Transverse colon (tissue), 4 donors: ENCODE measurements around the gene TMEM163. TPM values are rescaled to one million over a fixed set of nuclear protein-coding genes. Genes with fewer than 3 reads are reported as not detected.

Experiments used
- DNase-seq: peaks from one replicate; pipeline ENCODE4 v3.0.0-alpha.2; 2019
- H3K27ac ChIP-seq, 4 donors: fragments of 200-600 bp; sonication (generic); 2 replicates each; pipeline ENCODE4 v1.5.1; 2016 to 2018; ENCODE audit warnings: inconsistent platforms in 4 of 4
- H3K27me3 ChIP-seq: fragments of 200-600 bp; sonication (generic); 2 replicates; pipeline ENCODE4 v1.5.1; 2017; ENCODE audit warnings: inconsistent platforms
- H3K36me3 ChIP-seq, 4 donors: fragments of 200-600 bp; sonication (generic); 2 replicates each; pipeline ENCODE4 v1.5.1; 2017 to 2019; ENCODE audit warnings: inconsistent platforms in 4 of 4
- H3K4me1 ChIP-seq, 4 donors: fragments of 200-600 bp; sonication (generic); 2 replicates each; pipeline ENCODE4 v1.5.1; 2017 to 2020; ENCODE audit warnings: inconsistent platforms in 4 of 4
- H3K4me3 ChIP-seq, 4 donors: fragments of 200-600 bp; sonication (generic); 1 replicate in 1 of 4; 2 replicates in 3 of 4; pipeline versions ENCODE4 v1.5.1 to v1.6.1; 2017 to 2019; ENCODE audit warnings: inconsistent platforms in 4 of 4
- H3K9me3 ChIP-seq, 2 donors: fragments of 200-600 bp; sonication (generic); 2 replicates each; pipeline ENCODE4 v1.5.1; 2017 to 2019; ENCODE audit warnings: inconsistent platforms in 2 of 2
- CTCF ChIP-seq, 5 experiments: fragments of 200-600 bp in 3 of 5; fragments of 450-650 bp in 2 of 5; sonication (generic) in 3 of 5; IDR thresholded peaks; 1 replicate in 2 of 5; 2 replicates in 3 of 5; pipeline ENCODE4 v1.5.1; 2016 to 2017; ENCODE audit warnings: antibody characterized with exemption in 5 of 5, inconsistent platforms in 3 of 5, mild to moderate bottlenecking in 2 of 5, moderate library complexity in 1 of 5
- EP300 ChIP-seq: sonication (generic); formaldehyde crosslinking; IDR thresholded peaks from one replicate; pipeline ENCODE4 v1.6.1; 2017; ENCODE audit warnings: antibody characterized with exemption, low read depth
- POLR2A ChIP-seq: fragments of 450-650 bp; IDR thresholded peaks from one replicate; pipeline ENCODE4 v1.6.1; 2016; ENCODE audit warnings: antibody characterized with exemption, mild to moderate bottlenecking, moderate library complexity
- POLR2AphosphoS5 ChIP-seq, 3 donors: sonication (generic); formaldehyde crosslinking; IDR thresholded peaks; one replicate each; pipeline ENCODE4 v1.6.1; 2016; ENCODE audit warnings: antibody characterized with exemption in 3 of 3
- WGBS, 2 donors: methylation state at CpG; one replicate each; pipeline ENCODE4 v1.1.5; 2018; ENCODE audit warnings: low coverage in 1 of 2; 5-methylcytosine and 5-hydroxymethylcytosine counted together
- in situ Hi-C, 4 donors: fragments of 200-750 bp; cut with MboI; loops; one replicate each; pipeline versions ENCODE4 v1.15.0 to v1.15.1; 2017; ENCODE audit warnings: low sequenced_read_pairs in 3 of 4, low pct_ligation_motif_present in 1 of 4, low pct_unique_long_range_greater_than_20kb in 1 of 4
- intact Hi-C: fragments of 100-400 bp; cut with DNase I; formaldehyde crosslinking; loops from one replicate; pipeline ENCODE4 v1.15.1; 2023; ENCODE audit warnings: low total_unique reads
- total RNA-seq, 4 donors: library from RNA; depleted of rRNA; stranded (reverse); fragments of >200 nt; gene quantifications; one replicate each; pipeline ENCODE4 v1.1.0, GENCODE V29; 2016

TMEM163 gene
- total RNA-seq, 4 donors from 2014 or later, result 0.48 TPM; not detected in 3

GRCh38 chr2:134522496-134523455, 196.0 kb downstream of the TMEM163 start:
- no peak for TF ChIP-seq CTCF (IDR thresholded peaks at IDR 0.05)
- TF ChIP-seq EP300, result no peak
- TF ChIP-seq POLR2AphosphoS5 (IDR thresholded peaks at IDR 0.05), result no peak
- TF ChIP-seq POLR2A, result no peak
- Histone ChIP-seq H3K4me1 (no peaks in the 10 kb centered on the region), H3K4me3 (no peak overlapping the region), H3K9me3 (no peaks in the 10 kb centered on the region), H3K27me3 (no peaks in the 10 kb centered on the region), H3K27ac (no peak overlapping the region), H3K36me3 (no peaks in the 10 kb centered on the region)
- intact Hi-C loops, result no loop called here
- in situ Hi-C loops, result no loop called here
- 56 to 57% methylated on average over 11 to 13 of the region's 13 CpGs for WGBS, 2 donors
- no peak for DNase-seq

DNA sequence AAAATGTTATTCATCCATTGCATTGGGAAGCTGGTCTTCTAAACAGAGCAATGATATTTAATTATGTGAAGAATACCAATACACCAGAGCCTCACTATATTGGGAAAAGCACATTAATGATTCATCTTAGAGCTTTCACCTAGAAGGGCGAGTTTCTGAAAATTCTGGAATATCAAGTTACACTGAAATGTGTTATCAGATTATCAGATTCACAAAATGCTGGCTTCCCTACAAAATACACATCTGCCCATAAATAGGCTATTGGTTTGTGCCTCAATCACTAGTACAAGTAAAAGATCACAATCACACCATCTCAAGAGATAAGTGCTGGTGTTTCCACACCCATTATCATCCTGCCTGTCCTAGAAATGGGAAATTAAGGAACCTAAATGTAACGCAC, 200.7 kb downstream of the TMEM163 start:
- Histone ChIP-seq H3K27me3 (no peaks in the 10 kb centered on the region), H3K4me1 (no peaks in the 10 kb centered on the region), H3K36me3 (no peaks in the 10 kb centered on the region), H3K9me3 (no peaks in the 10 kb centered on the region), H3K27ac (no peak overlapping the region), H3K4me3 (no peak overlapping the region)
- WGBS, 2 donors, result 40 to 74% methylated on average over 1 to 2 of the region's 2 CpGs
- DNase-seq, result no peak
- intact Hi-C loops, result no loop called here
- in situ Hi-C loops, result no loop called here
- TF ChIP-seq POLR2AphosphoS5 (IDR thresholded peaks at IDR 0.05) (no peak), EP300 (no peak), POLR2A (no peak), CTCF (IDR thresholded peaks at IDR 0.05) (no peak)

GRCh38 chr2:134515137-134515536, 203.7 kb downstream of the TMEM163 start:
- intact Hi-C loops, result no loop called here
- Histone ChIP-seq H3K9me3 (no peaks in the 10 kb centered on the region), H3K27ac (no peak overlapping the region), H3K27me3 (no peaks in the 10 kb centered on the region), H3K4me1 (no peaks in the 10 kb centered on the region), H3K36me3 (no peaks in the 10 kb centered on the region), H3K4me3 (no peak overlapping the region)
- in situ Hi-C loops, result no loop called here
- no peak for DNase-seq
- no peak for TF ChIP-seq POLR2A
- TF ChIP-seq POLR2AphosphoS5 (IDR thresholded peaks at IDR 0.05), result no peak
- no peak for TF ChIP-seq EP300
- TF ChIP-seq CTCF (IDR thresholded peaks at IDR 0.05), result no peak
- WGBS, 2 donors, result 56 to 72% methylated on average over 3 to 5 of the region's 5 CpGs

DNA sequence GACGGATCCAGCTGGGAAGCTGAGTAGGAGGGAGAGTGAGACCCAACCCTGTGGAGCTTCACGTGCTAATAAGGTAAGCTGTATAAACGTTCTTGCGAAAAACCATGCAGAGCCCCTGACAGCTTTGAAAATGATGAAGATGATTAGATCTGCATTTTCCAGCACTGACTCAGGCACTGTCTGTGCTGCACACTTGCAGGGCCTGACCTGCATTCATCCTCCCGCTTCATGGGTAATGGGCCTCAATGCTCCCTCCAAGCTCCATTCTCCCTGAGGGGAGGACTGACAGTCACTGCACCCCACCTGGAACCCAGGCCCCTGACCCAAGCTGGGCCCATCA, 205.4 kb downstream of the TMEM163 start:
- intact Hi-C loops (no loop called here), in situ Hi-C loops (no loop called here)
- no peaks in the 10 kb centered on the region for H3K9me3 ChIP-seq
- H3K27me3 ChIP-seq, result no peaks in the 10 kb centered on the region
- no peak for TF ChIP-seq POLR2A
- TF ChIP-seq CTCF (IDR thresholded peaks at IDR 0.05), result no peak
- TF ChIP-seq EP300, result no peak
- TF ChIP-seq POLR2AphosphoS5 (IDR thresholded peaks at IDR 0.05), result no peak
- no peaks in the 10 kb centered on the region for H3K36me3 ChIP-seq
- no peak overlapping the region for H3K27ac ChIP-seq
- DNase-seq, result no peak
- no peak overlapping the region for H3K4me3 ChIP-seq
- 75% methylated on average over 5 of the region's 5 CpGs; no CpG with 5 or more reads in 1 of the 2 donors for WGBS, 2 donors
- H3K4me1 ChIP-seq, result no peaks in the 10 kb centered on the region
